Caco-2 (cell line): ENCODE data around the gene PRTN3. TPM values are rescaled to one million over a fixed set of nuclear protein-coding genes. Genes with fewer than 3 reads are reported as not detected.

Experiments
- BruUV-seq: library from RNA; stranded (reverse); fragments of 400-500 nt; replicated peaks from 2 replicates; lab custom pipeline; 2021; lab: Mats Ljungman, UMichigan
- CTCF ChIA-PET: fragments of 300-600 bp; sonication (Branson Sonifier 250); formaldehyde crosslinking; loops from one replicate; lab custom pipeline; 2022; ENCODE audit warnings: antibody characterized with exemption; lab: Charles Lee
- POLR2A ChIA-PET: fragments of 300-600 bp; sonication (Branson Sonifier 250); formaldehyde crosslinking; loops from one replicate; lab custom pipeline; 2022; ENCODE audit warnings: antibody characterized with exemption; lab: Charles Lee
- DNase-seq, 2 experiments: peaks; one replicate each; pipeline versions ENCODE4 v3.0.0 to v3.0.0-alpha.2; 2020 to 2022
- H3K27me3 ChIP-seq: replicated peaks from 2 replicates; pipeline ENCODE4 v1.6.0; 2011; ENCODE audit warnings: low read length; ENCODE audit not compliant: control insufficient read depth, insufficient read depth
- H3K36me3 ChIP-seq: 2 replicates; pipeline ENCODE4 v1.5.1; 2011; ENCODE audit warnings: low read length; ENCODE audit not compliant: control insufficient read depth, insufficient read depth
- H3K4me1 ChIP-seq: fragments of 250-450 bp; sonication (Bioruptor Pico); 2 replicates; pipeline ENCODE4 v1.5.1; 2020; ENCODE audit warnings: mild to moderate bottlenecking
- H3K4me3 ChIP-seq: 2 replicates; pipeline ENCODE4 v1.5.1; 2011; ENCODE audit warnings: low read depth, mild to moderate bottlenecking, control low read depth, low read length
- H3K9me3 ChIP-seq: fragments of 250-450 bp; sonication (Bioruptor Pico); 2 replicates; pipeline ENCODE4 v1.5.1; 2020; ENCODE audit warnings: mild to moderate bottlenecking, moderate library complexity
- H3K27ac Mint-ChIP-seq: one replicate; pipeline ENCODE4 v1.8.0; 2022; ENCODE audit warnings: mixed read lengths; ENCODE audit not compliant: unreplicated experiment
- H3K27me3 Mint-ChIP-seq: one replicate; pipeline ENCODE4 v1.8.0; 2022; ENCODE audit warnings: mixed read lengths; ENCODE audit not compliant: insufficient read depth, unreplicated experiment
- H3K36me3 Mint-ChIP-seq: one replicate; pipeline ENCODE4 v1.8.0; 2022; ENCODE audit warnings: mild to moderate bottlenecking, mixed read lengths; ENCODE audit not compliant: insufficient read depth, unreplicated experiment
- H3K4me1 Mint-ChIP-seq: one replicate; pipeline ENCODE4 v1.8.0; 2022; ENCODE audit warnings: low read depth, mixed read lengths; ENCODE audit not compliant: unreplicated experiment
- H3K4me3 Mint-ChIP-seq: one replicate; pipeline ENCODE4 v1.8.0; 2022; ENCODE audit warnings: mild to moderate bottlenecking, moderate library complexity, mixed read lengths; ENCODE audit not compliant: unreplicated experiment
- H3K9me3 Mint-ChIP-seq: one replicate; pipeline ENCODE4 v1.8.0; 2022; ENCODE audit warnings: mixed read lengths; ENCODE audit not compliant: unreplicated experiment
- CTCF ChIP-seq, 2 experiments: fragments of 200-600 bp in 1 of 2; IDR thresholded peaks; 1 replicate in 1 of 2; 2 replicates in 1 of 2; pipeline versions ENCODE4 v1.5.1 to v1.8.0; 2011 to 2022; ENCODE audit warnings: antibody characterized with exemption in 1 of 2, control low read depth in 1 of 2, inconsistent platforms in 1 of 2, low read depth in 1 of 2, low read length in 1 of 2, mild to moderate bottlenecking in 1 of 2, moderate library complexity in 1 of 2; ENCODE audit not compliant: insufficient read depth in 1 of 2, severe bottlenecking in 1 of 2, unreplicated experiment in 1 of 2
- intact Hi-C: fragments of 100-400 bp; cut with micrococcal nuclease; formaldehyde crosslinking; loops from one replicate; pipeline ENCODE4 v1.10.0; 2022; ENCODE audit not compliant: unreplicated experiment
- total RNA-seq: library from RNA; stranded (reverse); gene quantifications from 2 replicates; pipeline ENCODE4 v1.2.3, GENCODE V29; 2022

Gene PRTN3
- total RNA-seq, 1 experiment from 2014 or later, result 0.29 TPM

GRCh38 chr19:799076-799881 lies 41.5 kb upstream of the PRTN3 start:
- Mint-ChIP-seq H3K36me3 (peaks cover 83% of the 10 kb centered on the region), H3K27me3 (no peaks in the 10 kb centered on the region), H3K9me3 (no peaks in the 10 kb centered on the region), H3K4me3 (peak overlapping the region; percentile 90), H3K27ac (peak overlapping the region; percentile 93), H3K4me1 (peaks cover 17% of the 10 kb centered on the region)
- Histone ChIP-seq H3K4me1 (peaks cover 32% of the 10 kb centered on the region), H3K9me3 (no peaks in the 10 kb centered on the region), H3K4me3 (peak overlapping the region; percentile 97), H3K36me3 (peaks cover 13% of the 10 kb centered on the region), H3K27me3 (no peaks in the 10 kb centered on the region)
- ChIA-PET CTCF (interaction anchor here (0.5 kb wide), 1 partner anchor 90 kb away, joined by 14 read pairs; no protein-coding TSS in a partner anchor), POLR2A (interaction anchor here (0.9 kb wide), 1 partner anchor 10 kb away, joined by 3 read pairs; no protein-coding TSS in a partner anchor)
- TF ChIP-seq CTCF (IDR thresholded peaks at IDR 0.05; ENCODE audit: insufficient read depth in 1 of 2, low read depth in 1 of 2, low read length in 1 of 2, severe bottlenecking in 1 of 2, unreplicated experiment in 1 of 2), result no peak
- intact Hi-C loops, result no loop called here
- no TSS peak for BruUV-seq
- no peak for DNase-seq

GRCh38 chr19:800360-801029 lies 40.3 kb upstream of the PRTN3 start:
- ChIA-PET CTCF (no interaction called here), POLR2A (no interaction called here)
- Mint-ChIP-seq H3K4me1 (peaks cover 17% of the 10 kb centered on the region), H3K36me3 (peaks cover 94% of the 10 kb centered on the region), H3K27me3 (no peaks in the 10 kb centered on the region), H3K4me3 (peak overlapping the region; percentile 90), H3K27ac (peak overlapping the region; percentile 93), H3K9me3 (no peaks in the 10 kb centered on the region)
- peaks cover 32% of the 10 kb centered on the region for H3K4me1 ChIP-seq
- H3K36me3 ChIP-seq, result peaks cover 14% of the 10 kb centered on the region
- intact Hi-C loops, result no loop called here
- TF ChIP-seq CTCF (IDR thresholded peaks at IDR 0.05; ENCODE audit: insufficient read depth in 1 of 2, low read depth in 1 of 2, low read length in 1 of 2, severe bottlenecking in 1 of 2, unreplicated experiment in 1 of 2), result no peak
- no peak for DNase-seq
- H3K27me3 ChIP-seq, result no peaks in the 10 kb centered on the region
- no TSS peak for BruUV-seq
- H3K4me3 ChIP-seq, result peak overlapping the region; percentile 17
- H3K9me3 ChIP-seq, result no peaks in the 10 kb centered on the region

GRCh38 chr19:801030-801860 lies 39.6 kb upstream of the PRTN3 start:
- peaks cover 17% of the 10 kb centered on the region for H3K4me1 Mint-ChIP-seq
- H3K36me3 Mint-ChIP-seq, result peaks cover 95% of the 10 kb centered on the region
- no peak for TF ChIP-seq CTCF (IDR thresholded peaks at IDR 0.05; ENCODE audit: insufficient read depth in 1 of 2, low read depth in 1 of 2, low read length in 1 of 2, severe bottlenecking in 1 of 2, unreplicated experiment in 1 of 2)
- ChIA-PET POLR2A (no interaction called here), CTCF (no interaction called here)
- intact Hi-C loops, result no loop called here
- no peaks in the 10 kb centered on the region for H3K27me3 Mint-ChIP-seq
- Histone ChIP-seq H3K27me3 (no peaks in the 10 kb centered on the region), H3K4me3 (no peak overlapping the region), H3K36me3 (peaks cover 14% of the 10 kb centered on the region), H3K9me3 (no peaks in the 10 kb centered on the region), H3K4me1 (peaks cover 32% of the 10 kb centered on the region)
- peak overlapping the region; percentile 22 for H3K4me3 Mint-ChIP-seq
- no peaks in the 10 kb centered on the region for H3K9me3 Mint-ChIP-seq
- no TSS peak for BruUV-seq
- peak overlapping the region; percentile 93 for H3K27ac Mint-ChIP-seq
- no peak for DNase-seq
